PC-3 (cell line): ENCODE data around the gene TOMM20. TPM values are rescaled to one million over a fixed set of nuclear protein-coding genes. Genes with fewer than 3 reads are reported as not detected.

ENCODE experiments used
- ATAC-seq: fragments of 200-7000 bp; cut with Tn5 transposase; 2 replicates; pipeline ENCODE4 v1.9.1; 2020; ENCODE audit warnings: mild to moderate bottlenecking, moderate library complexity
- BruUV-seq: library from RNA; stranded (reverse); fragments of 400-500 nt; replicated peaks from 2 replicates; lab custom pipeline; 2021; lab: Mats Ljungman, UMichigan
- CTCF ChIA-PET: fragments of 300-600 bp; sonication (Branson Sonifier 250); formaldehyde crosslinking; loops from one replicate; lab custom pipeline; 2022; ENCODE audit warnings: antibody characterized with exemption; lab: Charles Lee
- POLR2A ChIA-PET: fragments of 300-600 bp; sonication (Branson Sonifier 250); formaldehyde crosslinking; loops from one replicate; lab custom pipeline; 2022; ENCODE audit warnings: antibody characterized with exemption; ENCODE audit not compliant: unreplicated experiment; lab: Charles Lee
- DNase-seq: peaks from one replicate; pipeline ENCODE4 v3.0.0-alpha.2; 2015
- H2AFZ ChIP-seq: fragments of 300-600 bp; sonication (generic); 2 replicates; pipeline ENCODE4 v1.6.0; 2016; ENCODE audit warnings: antibody characterized with exemption, low read length
- H3F3A ChIP-seq: fragments of 300-600 bp; sonication (generic); one replicate; pipeline ENCODE4 v1.6.0; 2017; ENCODE audit warnings: antibody characterized with exemption, low read length, control low read depth, mild to moderate bottlenecking; ENCODE audit not compliant: unreplicated experiment
- H3K27ac ChIP-seq: fragments of 300-600 bp; sonication (generic); 2 replicates; pipeline ENCODE4 v1.5.1; 2016; ENCODE audit warnings: mild to moderate bottlenecking, low read length
- H3K27me3 ChIP-seq: fragments of 300-600 bp; sonication (generic); 2 replicates; pipeline ENCODE4 v1.6.1; 2016; ENCODE audit warnings: low read length, mixed read lengths
- H3K36me3 ChIP-seq: fragments of 300-600 bp; sonication (generic); 2 replicates; pipeline ENCODE4 v1.6.1; 2016; ENCODE audit warnings: low read depth, mixed run types, low read length, mixed read lengths
- H3K4me1 ChIP-seq: fragments of 300-600 bp; sonication (generic); 2 replicates; pipeline ENCODE4 v1.5.1; 2016; ENCODE audit warnings: low read length; ENCODE audit not compliant: insufficient read depth
- H3K4me2 ChIP-seq: fragments of 300-600 bp; sonication (generic); 2 replicates; pipeline ENCODE4 v1.6.0; 2016; ENCODE audit warnings: low read length
- H3K4me3 ChIP-seq: fragments of 300-600 bp; sonication (generic); 2 replicates; pipeline ENCODE4 v1.5.1; 2016; ENCODE audit warnings: mild to moderate bottlenecking, low read length, mixed read lengths
- H3K79me2 ChIP-seq: fragments of 300-600 bp; sonication (generic); 2 replicates; pipeline ENCODE4 v1.6.1; 2017; ENCODE audit warnings: low read length, mixed read lengths
- H3K9ac ChIP-seq: fragments of 300-600 bp; sonication (generic); 2 replicates; pipeline ENCODE4 v1.6.0; 2016; ENCODE audit warnings: mild to moderate bottlenecking, low read length
- H3K9me2 ChIP-seq: fragments of 300-600 bp; sonication (generic); replicated peaks from 2 replicates; pipeline ENCODE4 v1.6.1; 2016; ENCODE audit warnings: mixed run types, low read length, mixed read lengths
- H3K9me3 ChIP-seq: fragments of 300-600 bp; sonication (generic); 2 replicates; pipeline ENCODE4 v1.6.1; 2016; ENCODE audit warnings: low read length, mixed read lengths
- H4K20me1 ChIP-seq: fragments of 300-600 bp; sonication (generic); 2 replicates; pipeline ENCODE4 v1.6.1; 2016; ENCODE audit warnings: low read length, mixed read lengths
- CTCF ChIP-seq: fragments of 300-600 bp; sonication (generic); conservative IDR thresholded peaks from 2 replicates; pipeline ENCODE4 v1.5.1; 2017; ENCODE audit warnings: antibody characterized with exemption, low read depth, mild to moderate bottlenecking, low read length
- EZH2 ChIP-seq: fragments of 300-600 bp; sonication (generic); IDR thresholded peaks from one replicate; pipeline ENCODE4 v1.6.1; 2017; ENCODE audit warnings: antibody characterized with exemption, mild to moderate bottlenecking, low read length; ENCODE audit not compliant: unreplicated experiment
- EZH2phosphoT487 ChIP-seq: fragments of 300-600 bp; sonication (generic); IDR thresholded peaks from 2 replicates; pipeline ENCODE4 v1.6.1; 2018; ENCODE audit warnings: mild to moderate bottlenecking, antibody characterized with exemption, low read length, borderline replicate concordance
- intact Hi-C: fragments of 100-400 bp; cut with micrococcal nuclease; formaldehyde crosslinking; loops from 2 replicates; pipeline ENCODE4 v1.9.0; 2023
- total RNA-seq: library from RNA; depleted of rRNA; stranded (reverse); fragments of >200 nt; gene quantifications from 2 replicates; pipeline ENCODE4 v1.2.3, GENCODE V29; 2014

The TOMM20 gene
- total RNA-seq, 1 experiment from 2014 or later: 48.0 TPM

DNA sequence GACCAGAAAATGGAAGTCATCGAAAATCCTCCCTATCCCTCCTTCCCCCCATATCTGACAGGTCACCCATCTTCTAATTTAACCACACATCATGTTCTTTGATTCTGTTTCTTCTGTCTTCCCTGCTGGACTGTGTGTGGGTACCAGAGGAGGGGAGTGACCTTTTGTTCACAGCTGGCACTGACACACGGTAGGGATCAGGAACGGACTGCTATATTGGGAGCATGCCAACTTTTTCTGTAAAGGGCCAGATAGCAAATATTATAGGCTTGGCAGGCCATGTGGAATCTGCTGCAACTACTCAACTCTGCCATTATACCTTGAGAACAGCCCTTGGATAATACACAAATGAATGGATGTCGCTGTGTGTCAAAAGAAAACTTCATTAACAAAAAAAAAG is 7.5 kb upstream of the TOMM20 start:
- ATAC-seq (no peak; the same call in 1 of the 2 replicates), DNase-seq (no peak)
- H3K27ac ChIP-seq: no peak overlapping the region
- CTCF ChIA-PET: no interaction called here
- intact Hi-C loops: no loop called here
- no peaks in the 10 kb centered on the region for H3K9me2 ChIP-seq
- H3K4me2 ChIP-seq: no peak overlapping the region
- peaks cover 28% of the 10 kb centered on the region for H3K36me3 ChIP-seq
- 0 out of 2 replicates have a peak, but pooled peaks cover 3% of the 10 kb centered on the region for H3K4me1 ChIP-seq
- no peaks in the 10 kb centered on the region for H3K79me2 ChIP-seq
- no peaks in the 10 kb centered on the region for H3F3A ChIP-seq
- no peak overlapping the region for H3K4me3 ChIP-seq
- POLR2A ChIA-PET: no interaction called here
- no peak overlapping the region for H2AFZ ChIP-seq
- BruUV-seq: no TSS peak
- no peak overlapping the region for H3K9ac ChIP-seq
- no peaks in the 10 kb centered on the region for H3K9me3 ChIP-seq
- no peak for TF ChIP-seq EZH2phosphoT487
- TF ChIP-seq CTCF: no peak
- no peak for TF ChIP-seq EZH2
- no peaks in the 10 kb centered on the region for H4K20me1 ChIP-seq
- no peaks in the 10 kb centered on the region for H3K27me3 ChIP-seq

GRCh38 chr1:235134171-235134570 is 5.5 kb upstream of the TOMM20 start:
- Histone ChIP-seq H3K27me3 (no peaks in the 10 kb centered on the region), H3K9me2 (no peaks in the 10 kb centered on the region), H3K27ac (no peak overlapping the region), H3K79me2 (no peaks in the 10 kb centered on the region), H3K4me2 (no peak overlapping the region), H3K4me3 (no peak overlapping the region), H3K4me1 (peaks cover 5% of the 10 kb centered on the region; the same call in 1 of the 2 replicates), H2AFZ (no peak overlapping the region), H3K36me3 (peaks cover 28% of the 10 kb centered on the region), H3F3A (no peaks in the 10 kb centered on the region), H4K20me1 (no peaks in the 10 kb centered on the region), H3K9ac (no peak overlapping the region), H3K9me3 (no peaks in the 10 kb centered on the region)
- ATAC-seq (no peak), DNase-seq (no peak)
- CTCF ChIA-PET: no interaction called here
- TF ChIP-seq EZH2phosphoT487 (no peak), CTCF (no peak), EZH2 (no peak)
- intact Hi-C loops: no loop called here
- POLR2A ChIA-PET: no interaction called here
- BruUV-seq: no TSS peak

DNA sequence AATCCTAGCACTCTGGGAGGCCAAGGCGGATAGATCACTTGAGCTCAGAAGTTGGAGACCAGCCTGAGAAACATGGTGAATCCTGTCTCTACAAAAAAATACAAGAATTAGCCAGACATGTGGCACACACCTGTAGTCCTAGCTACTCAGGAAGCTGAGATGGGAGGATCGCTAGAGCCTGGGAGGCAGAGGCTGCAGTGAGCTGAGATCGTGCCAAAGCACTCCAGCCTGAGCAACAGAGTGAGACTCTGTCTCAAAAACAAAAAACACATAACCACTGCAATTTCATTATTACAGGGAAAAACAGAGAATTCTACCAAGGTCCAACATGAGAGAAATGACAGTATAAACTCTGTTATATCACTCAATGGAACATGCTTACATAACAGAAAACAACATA is 4.4 kb upstream of the TOMM20 start:
- Histone ChIP-seq H3K27ac (no peak overlapping the region), H3K79me2 (peaks cover 6% of the 10 kb centered on the region), H3K9me2 (no peaks in the 10 kb centered on the region), H2AFZ (no peak overlapping the region), H3K4me1 (peaks cover 8% of the 10 kb centered on the region; the same call in 1 of the 2 replicates), H3K4me3 (no peak overlapping the region), H4K20me1 (no peaks in the 10 kb centered on the region), H3K4me2 (no peak overlapping the region), H3K36me3 (peaks cover 28% of the 10 kb centered on the region), H3K9me3 (no peaks in the 10 kb centered on the region), H3F3A (no peaks in the 10 kb centered on the region), H3K9ac (no peak overlapping the region), H3K27me3 (no peaks in the 10 kb centered on the region)
- BruUV-seq: no TSS peak
- no peak for ATAC-seq
- ChIA-PET CTCF (no interaction called here), POLR2A (interaction anchor here (0.6 kb wide), 1 partner anchor 282 kb away, joined by 3 read pairs; no protein-coding TSS in a partner anchor)
- TF ChIP-seq EZH2: no peak
- intact Hi-C loops: no loop called here
- DNase-seq: no peak
